Lower lobe of right lung (tissue), 2 donors: Measurements from ENCODE around the gene FBRSL1. TPM values are rescaled to one million over a fixed set of nuclear protein-coding genes. Genes with fewer than 3 reads are reported as not detected.

ENCODE experiments used
- ATAC-seq, 2 donors: fragments of 200-7000 bp; cut with Tn5 transposase; one replicate each; pipeline ENCODE4 v1.9.1; 2020 to 2022; ENCODE audit warnings: mild to moderate bottlenecking in 2 of 2, moderate library complexity in 2 of 2
- DNase-seq: peaks from one replicate; pipeline ENCODE4 v3.0.0-alpha.2; 2020
- H3K27ac ChIP-seq: fragments of 200-600 bp; one replicate; pipeline ENCODE4 v1.8.0; 2022
- H3K27me3 ChIP-seq: fragments of 200-600 bp; one replicate; pipeline ENCODE4 v1.8.0; 2022; ENCODE audit warnings: low read depth
- H3K36me3 ChIP-seq: fragments of 200-600 bp; one replicate; pipeline ENCODE4 v1.8.0; 2022; ENCODE audit warnings: mild to moderate bottlenecking
- H3K4me1 ChIP-seq: fragments of 200-600 bp; one replicate; pipeline ENCODE4 v1.8.0; 2022
- H3K4me3 ChIP-seq: fragments of 200-600 bp; one replicate; pipeline ENCODE4 v1.8.0; 2022; ENCODE audit warnings: mild to moderate bottlenecking
- H3K9me3 ChIP-seq: fragments of 200-600 bp; one replicate; pipeline ENCODE4 v1.8.0; 2022
- intact Hi-C: fragments of 100-400 bp; cut with DNase I; formaldehyde crosslinking; loops from one replicate; pipeline ENCODE4 v1.11.0; 2022
- total RNA-seq: library from RNA; stranded (reverse); fragmentation: NEBNext Ultra II Directional; extraction: Animal tissue kit (Norgen Biotek cat#: 25700); gene quantifications from one replicate; pipeline ENCODE4 v1.2.1, GENCODE V29; 2021
- TF ChIP-seq, protein P1 (sequence below): fragments of 200-600 bp; IDR thresholded peaks from one replicate; pipeline ENCODE4 v1.8.0; 2022; ENCODE audit warnings: antibody characterized with exemption, mild to moderate bottlenecking
- donor health status: DM: no; HTN: yes; CAD: no; lungs with severe emphysema.

FBRSL1 gene
- total RNA-seq, 1 donor from 2014 or later = 47.6 TPM

DNA sequence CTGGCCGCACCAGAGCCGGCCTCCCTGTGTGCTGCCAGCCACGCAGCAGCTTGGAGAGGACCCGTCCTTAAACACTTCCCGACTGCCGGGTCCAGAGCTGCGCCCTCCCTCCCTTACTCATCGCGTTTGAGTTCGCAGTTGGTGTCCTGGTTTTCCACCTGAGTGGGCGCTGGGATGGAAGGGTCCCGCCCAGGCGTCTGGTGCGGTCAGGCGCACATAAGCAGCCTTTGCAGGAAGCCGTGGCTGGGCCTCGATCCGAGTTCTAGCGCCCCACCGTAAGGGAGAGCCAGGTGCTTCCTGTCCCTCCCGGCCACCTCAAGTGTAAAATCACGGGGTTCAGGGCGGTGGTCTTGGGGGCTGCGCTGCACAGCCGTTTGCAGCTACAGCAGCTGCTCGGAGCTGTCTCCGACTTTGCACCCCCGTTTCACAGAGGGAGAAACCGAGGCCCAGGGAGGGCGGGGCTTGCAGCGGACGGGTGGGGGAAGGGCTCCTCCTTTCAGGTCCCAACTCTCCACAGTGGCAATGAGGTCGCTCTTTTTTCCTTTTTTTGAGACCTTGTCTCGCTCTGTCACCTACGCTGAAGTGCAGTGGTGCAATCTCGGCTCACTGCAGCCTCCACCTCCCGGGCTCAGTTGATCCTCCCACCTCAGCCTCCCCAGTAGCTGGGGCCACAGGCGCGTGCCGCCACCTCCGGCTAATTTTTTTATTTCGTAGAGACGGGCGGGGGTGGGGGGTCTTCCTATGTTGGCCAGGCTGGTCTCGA lies 69.1 kb downstream of the FBRSL1 start:
- TF ChIP-seq, protein P1, sequence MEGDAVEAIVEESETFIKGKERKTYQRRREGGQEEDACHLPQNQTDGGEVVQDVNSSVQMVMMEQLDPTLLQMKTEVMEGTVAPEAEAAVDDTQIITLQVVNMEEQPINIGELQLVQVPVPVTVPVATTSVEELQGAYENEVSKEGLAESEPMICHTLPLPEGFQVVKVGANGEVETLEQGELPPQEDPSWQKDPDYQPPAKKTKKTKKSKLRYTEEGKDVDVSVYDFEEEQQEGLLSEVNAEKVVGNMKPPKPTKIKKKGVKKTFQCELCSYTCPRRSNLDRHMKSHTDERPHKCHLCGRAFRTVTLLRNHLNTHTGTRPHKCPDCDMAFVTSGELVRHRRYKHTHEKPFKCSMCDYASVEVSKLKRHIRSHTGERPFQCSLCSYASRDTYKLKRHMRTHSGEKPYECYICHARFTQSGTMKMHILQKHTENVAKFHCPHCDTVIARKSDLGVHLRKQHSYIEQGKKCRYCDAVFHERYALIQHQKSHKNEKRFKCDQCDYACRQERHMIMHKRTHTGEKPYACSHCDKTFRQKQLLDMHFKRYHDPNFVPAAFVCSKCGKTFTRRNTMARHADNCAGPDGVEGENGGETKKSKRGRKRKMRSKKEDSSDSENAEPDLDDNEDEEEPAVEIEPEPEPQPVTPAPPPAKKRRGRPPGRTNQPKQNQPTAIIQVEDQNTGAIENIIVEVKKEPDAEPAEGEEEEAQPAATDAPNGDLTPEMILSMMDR = no peak
- no peak overlapping the region for H3K27ac ChIP-seq
- H3K36me3 ChIP-seq = peaks cover under 1% of the 10 kb centered on the region
- H3K4me3 ChIP-seq = peak overlapping the region; percentile 67
- ATAC-seq (no peak), DNase-seq (no peak)
- H3K9me3 ChIP-seq = no peaks in the 10 kb centered on the region
- no peaks in the 10 kb centered on the region for H3K27me3 ChIP-seq
- peaks cover 27% of the 10 kb centered on the region for H3K4me1 ChIP-seq
- intact Hi-C loops = no loop called here

DNA sequence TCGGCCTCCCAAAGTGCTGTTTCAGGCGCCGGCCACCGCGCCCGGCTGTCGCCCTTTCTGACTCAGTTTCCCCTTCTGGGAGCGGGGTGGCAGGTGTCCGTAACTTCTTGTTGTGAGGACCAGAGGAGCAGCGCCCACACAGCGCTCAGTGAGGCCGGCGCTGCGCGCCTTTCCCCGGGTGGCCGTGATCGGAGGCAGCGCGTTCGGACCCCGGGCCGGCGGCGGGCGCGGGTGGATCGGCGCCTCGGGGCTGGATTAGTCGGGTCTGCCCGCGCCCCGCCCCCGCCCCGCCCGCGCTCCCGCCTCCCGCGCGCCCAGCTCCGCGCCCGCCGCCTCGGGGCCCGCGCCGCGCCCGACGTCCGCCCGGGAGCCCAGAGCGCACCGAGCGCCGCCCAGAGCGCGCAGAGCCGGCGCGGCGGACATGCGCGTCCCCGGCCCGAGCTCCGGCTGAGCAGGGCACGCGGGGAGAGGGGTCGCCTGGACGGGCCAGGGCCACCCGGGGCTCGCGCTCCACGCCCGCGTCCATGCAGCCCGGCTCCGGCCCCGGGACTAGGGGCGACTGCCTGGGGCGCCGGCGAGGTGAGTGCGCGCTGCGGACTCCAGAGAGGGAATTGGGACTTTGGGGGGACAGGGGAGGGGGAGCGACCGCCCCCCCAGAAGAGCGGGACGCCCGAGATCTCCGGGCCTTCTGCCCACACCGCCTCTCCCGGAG lies 69.9 kb downstream of the FBRSL1 start:
- TF ChIP-seq, protein P1 = no peak
- ATAC-seq (peak; percentile 63 to 70), DNase-seq (no peak)
- peaks cover 27% of the 10 kb centered on the region for H3K4me1 ChIP-seq
- H3K27me3 ChIP-seq = no peaks in the 10 kb centered on the region
- intact Hi-C loops = no loop called here
- no peaks in the 10 kb centered on the region for H3K9me3 ChIP-seq
- H3K36me3 ChIP-seq = no peaks in the 10 kb centered on the region
- no peak overlapping the region for H3K27ac ChIP-seq
- peak overlapping the region; percentile 67 for H3K4me3 ChIP-seq

DNA sequence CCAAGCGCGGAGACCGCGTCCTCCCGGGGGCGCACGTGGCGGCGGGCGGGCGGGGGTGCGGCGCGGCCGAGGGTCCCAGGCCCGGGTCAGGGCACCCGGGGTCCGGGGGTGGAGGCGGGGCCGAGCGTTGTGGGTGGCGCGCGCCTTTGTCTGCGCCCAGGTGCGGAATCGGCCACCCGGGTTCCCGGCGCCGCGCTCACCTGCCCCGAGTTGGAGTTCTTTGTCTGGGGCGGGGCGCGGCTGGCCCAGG lies 70.3 kb downstream of the FBRSL1 start:
- Histone ChIP-seq H3K4me3 (peak overlapping the region; percentile 67), H3K4me1 (peaks cover 27% of the 10 kb centered on the region), H3K27me3 (no peaks in the 10 kb centered on the region), H3K27ac (no peak overlapping the region), H3K9me3 (no peaks in the 10 kb centered on the region), H3K36me3 (no peaks in the 10 kb centered on the region)
- ATAC-seq = peak; percentile 27 to 56
- intact Hi-C loops = no loop called here
- TF ChIP-seq, protein P1 = no peak
- no peak for DNase-seq

DNA sequence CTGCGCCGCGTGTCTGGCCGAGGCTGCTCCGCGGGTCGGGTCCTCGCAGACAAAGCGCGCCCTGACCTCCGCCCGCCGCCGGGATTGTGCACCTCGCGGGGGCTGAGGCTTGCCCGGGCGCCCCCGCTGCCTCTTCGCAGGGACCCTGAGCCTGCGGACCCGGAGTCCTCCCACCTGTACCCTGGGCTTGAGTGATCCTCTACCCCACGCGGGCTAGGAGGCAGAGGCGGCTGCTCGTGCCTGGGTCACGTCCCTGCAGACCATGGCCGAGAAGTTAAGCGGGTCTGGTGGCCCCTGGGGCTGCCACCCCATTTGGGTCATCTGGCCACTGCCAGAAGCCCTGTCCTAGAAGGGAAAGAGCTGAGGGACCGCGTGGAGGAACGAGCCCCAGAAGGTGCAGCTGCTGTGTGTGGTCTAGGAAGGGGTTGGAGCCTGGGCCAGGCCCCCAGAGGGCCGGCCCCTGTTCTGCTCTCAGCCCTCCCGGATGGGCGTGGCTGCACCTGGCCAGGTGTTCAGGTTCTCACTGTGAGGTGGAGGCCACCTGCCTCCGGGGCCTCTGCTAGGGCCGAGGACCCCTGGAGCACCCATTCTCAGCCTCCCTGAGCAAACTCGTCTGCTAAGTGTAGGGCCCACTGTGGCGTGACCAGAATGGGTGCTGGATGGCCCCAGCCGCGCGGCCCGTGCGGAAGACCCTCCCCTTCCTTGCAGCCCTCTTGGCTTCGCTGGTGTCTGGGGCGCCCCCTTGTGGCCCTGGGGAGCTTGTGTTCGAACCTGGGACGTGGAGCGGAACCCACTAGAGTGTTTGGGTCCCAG lies 70.9 kb downstream of the FBRSL1 start:
- peaks cover 27% of the 10 kb centered on the region for H3K4me1 ChIP-seq
- no peaks in the 10 kb centered on the region for H3K27me3 ChIP-seq
- H3K9me3 ChIP-seq = no peaks in the 10 kb centered on the region
- intact Hi-C loops = no loop called here
- TF ChIP-seq, protein P1 = peak; percentile 68
- DNase-seq (peak; percentile 68), ATAC-seq (peak; percentile 54 to 60)
- no peak overlapping the region for H3K27ac ChIP-seq
- H3K4me3 ChIP-seq = peak overlapping the region; percentile 67
- H3K36me3 ChIP-seq = peaks cover 2% of the 10 kb centered on the region

Other genes with a start within 250 kb of the FBRSL1 start
- not detected for gene GALNT9, start 160.6 kb upstream of the FBRSL1 start, total RNA-seq
- gene LRCOL1, start 120.4 kb downstream of the FBRSL1 start, total RNA-seq = 2.3 TPM
- gene P2RX2, start 128.6 kb downstream of the FBRSL1 start, total RNA-seq = 0.56 TPM
- 28.0 TPM for gene POLE, start 197.2 kb downstream of the FBRSL1 start, total RNA-seq
- 16.9 TPM for gene PXMP2, start 197.4 kb downstream of the FBRSL1 start, total RNA-seq
- 21.7 TPM for gene PGAM5, start 220.7 kb downstream of the FBRSL1 start, total RNA-seq